Transverse colon (tissue), 3 donors: ENCODE data around the gene ILF3.

Experiments
- CTCF ChIP-seq, 5 experiments: fragments of 200-600 bp in 3 of 5; fragments of 450-650 bp in 2 of 5; sonication (generic) in 3 of 5; IDR thresholded peaks; 1 replicate in 2 of 5; 2 replicates in 3 of 5; pipeline ENCODE4 v1.5.1; 2016 to 2017; ENCODE audit warnings: antibody characterized with exemption in 5 of 5, inconsistent platforms in 3 of 5, mild to moderate bottlenecking in 2 of 5, moderate library complexity in 1 of 5
- POLR2A ChIP-seq: fragments of 450-650 bp; IDR thresholded peaks from one replicate; pipeline ENCODE4 v1.6.1; 2016; ENCODE audit warnings: antibody characterized with exemption, mild to moderate bottlenecking, moderate library complexity

GRCh38 chr19:10736189-10736588, 82.0 kb downstream of the ILF3 start:
- TF ChIP-seq POLR2A (no peak), CTCF (IDR thresholded peaks at IDR 0.05) (no peak)
